ENCODE results near the gene KRTAP1-3.

DNA sequence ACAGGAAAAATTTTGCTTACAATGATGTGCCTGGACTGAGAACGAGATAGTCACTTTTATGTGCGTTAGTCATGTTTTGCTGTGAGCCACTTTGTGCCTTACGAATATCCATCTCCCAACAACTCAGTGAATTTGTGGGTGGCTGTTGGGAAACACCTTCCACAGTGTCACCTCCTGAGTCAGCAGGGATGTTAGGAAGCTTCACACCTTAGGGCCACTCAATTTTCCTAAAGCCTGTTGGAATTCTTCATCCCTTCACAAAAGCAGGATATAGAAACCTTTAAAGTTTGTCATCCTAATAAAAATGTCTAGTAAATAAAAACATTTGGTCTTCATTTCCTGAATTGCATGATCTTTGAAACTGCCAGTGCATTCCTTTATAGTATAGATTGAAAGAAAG is 21.5 kb downstream of the KRTAP1-3 start:
- TF ChIP-seq, protein P1, sequence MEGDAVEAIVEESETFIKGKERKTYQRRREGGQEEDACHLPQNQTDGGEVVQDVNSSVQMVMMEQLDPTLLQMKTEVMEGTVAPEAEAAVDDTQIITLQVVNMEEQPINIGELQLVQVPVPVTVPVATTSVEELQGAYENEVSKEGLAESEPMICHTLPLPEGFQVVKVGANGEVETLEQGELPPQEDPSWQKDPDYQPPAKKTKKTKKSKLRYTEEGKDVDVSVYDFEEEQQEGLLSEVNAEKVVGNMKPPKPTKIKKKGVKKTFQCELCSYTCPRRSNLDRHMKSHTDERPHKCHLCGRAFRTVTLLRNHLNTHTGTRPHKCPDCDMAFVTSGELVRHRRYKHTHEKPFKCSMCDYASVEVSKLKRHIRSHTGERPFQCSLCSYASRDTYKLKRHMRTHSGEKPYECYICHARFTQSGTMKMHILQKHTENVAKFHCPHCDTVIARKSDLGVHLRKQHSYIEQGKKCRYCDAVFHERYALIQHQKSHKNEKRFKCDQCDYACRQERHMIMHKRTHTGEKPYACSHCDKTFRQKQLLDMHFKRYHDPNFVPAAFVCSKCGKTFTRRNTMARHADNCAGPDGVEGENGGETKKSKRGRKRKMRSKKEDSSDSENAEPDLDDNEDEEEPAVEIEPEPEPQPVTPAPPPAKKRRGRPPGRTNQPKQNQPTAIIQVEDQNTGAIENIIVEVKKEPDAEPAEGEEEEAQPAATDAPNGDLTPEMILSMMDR (conservative IDR thresholded peaks at IDR 0.05 in 1 of 2, IDR thresholded peaks at IDR 0.05 in 1 of 2; ENCODE audit: extremely low read depth in 1 of 2, insufficient read depth in 1 of 2, low read depth in 1 of 2, low read length in 2 of 2) = no peak
- TF ChIP-seq EZH2 (IDR thresholded peaks at IDR 0.05; ENCODE audit: borderline replicate concordance, low read length) = no peak

Measured in mammary epithelial cell (primary cell).